IPS-18a (cell line): Measurements from ENCODE around the gene CDH23.

Experiments used
- H3K27ac ChIP-seq: one replicate; pipeline ENCODE4 v1.5.1; 2013; ENCODE audit warnings: low read length
- H3K27me3 ChIP-seq: one replicate; pipeline ENCODE4 v1.6.1; 2013; ENCODE audit warnings: mild to moderate bottlenecking, low read length; ENCODE audit not compliant: control insufficient read depth, insufficient read depth
- H3K36me3 ChIP-seq: one replicate; pipeline ENCODE4 v1.6.1; 2013; ENCODE audit warnings: low read depth, low read length; ENCODE audit not compliant: control insufficient read depth
- H3K4me1 ChIP-seq: one replicate; pipeline ENCODE4 v1.6.1; 2013; ENCODE audit warnings: low read depth, low read length; ENCODE audit not compliant: control insufficient read depth
- H3K4me3 ChIP-seq: one replicate; pipeline ENCODE4 v1.5.1; 2013; ENCODE audit warnings: low read length
- H3K9ac ChIP-seq: one replicate; pipeline ENCODE4 v1.6.1; 2013; ENCODE audit warnings: mild to moderate bottlenecking, low read length, moderate library complexity
- H3K9me3 ChIP-seq: one replicate; pipeline ENCODE4 v1.6.1; 2013; ENCODE audit warnings: low read depth, low read length; ENCODE audit not compliant: control insufficient read depth

CDH23 gene

DNA sequence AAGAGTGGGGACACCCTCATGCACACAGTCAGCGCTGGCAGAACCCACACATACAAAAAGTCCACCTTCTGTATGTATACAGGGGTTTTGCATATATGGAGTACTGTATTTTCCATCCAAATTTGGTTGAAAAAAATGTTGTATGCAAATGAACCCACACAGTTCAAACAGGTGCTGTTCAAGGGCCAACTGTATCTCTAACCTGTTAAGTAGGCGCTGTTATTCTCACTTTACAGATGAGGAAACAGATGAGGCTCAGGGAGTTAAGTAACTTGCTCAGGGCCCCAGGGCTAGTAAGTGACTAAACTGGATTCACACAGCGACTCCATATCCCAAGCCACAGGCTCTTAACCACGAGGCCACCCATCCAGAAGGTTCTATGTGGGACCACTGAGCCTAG is 252.9 kb downstream of the CDH23 start:
- no peaks in the 10 kb centered on the region for H3K9me3 ChIP-seq
- peaks cover 4% of the 10 kb centered on the region for H3K27me3 ChIP-seq
- no peak overlapping the region for H3K4me3 ChIP-seq
- H3K4me1 ChIP-seq: peaks cover 9% of the 10 kb centered on the region
- H3K9ac ChIP-seq: no peak overlapping the region
- H3K36me3 ChIP-seq: no peaks in the 10 kb centered on the region
- H3K27ac ChIP-seq: no peak overlapping the region

- Histone ChIP-seq H3K27ac (no peak overlapping the region), H3K4me1 (peaks cover 13% of the 10 kb centered on the region), H3K36me3 (no peaks in the 10 kb centered on the region), H3K4me3 (no peak overlapping the region), H3K9ac (no peak overlapping the region), H3K9me3 (no peaks in the 10 kb centered on the region), H3K27me3 (peaks cover 11% of the 10 kb centered on the region)
Measured at GRCh38 chr10:71650397-71650796, 253.7 kb downstream of the CDH23 start.

- Histone ChIP-seq H3K36me3 (no peaks in the 10 kb centered on the region), H3K27me3 (peaks cover 22% of the 10 kb centered on the region), H3K4me1 (peaks cover 19% of the 10 kb centered on the region), H3K27ac (no peak overlapping the region), H3K9me3 (no peaks in the 10 kb centered on the region), H3K4me3 (no peak overlapping the region), H3K9ac (no peak overlapping the region)
Measured at GRCh38 chr10:71651428-71651827, 254.7 kb downstream of the CDH23 start.

DNA sequence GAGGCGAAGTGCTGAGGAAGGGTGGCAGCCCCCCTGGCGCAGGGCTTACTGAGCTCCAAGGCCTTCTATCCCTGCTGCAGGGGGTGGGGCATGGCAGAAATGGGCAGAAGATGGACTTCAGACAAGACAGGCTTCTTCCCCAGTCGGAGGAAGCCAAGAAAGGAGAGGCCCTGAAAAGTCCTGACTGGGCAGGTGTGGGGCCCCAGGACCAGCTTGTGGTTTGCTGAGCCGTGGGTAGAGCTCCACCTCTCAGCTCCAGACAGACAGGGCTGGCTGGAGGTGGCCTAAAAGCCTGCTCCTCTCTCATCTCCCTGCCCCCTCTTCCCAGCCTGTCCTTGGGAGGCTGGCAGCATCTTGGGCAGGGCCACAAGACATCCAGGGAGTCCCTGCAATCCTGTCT is 255.2 kb downstream of the CDH23 start:
- Histone ChIP-seq H3K9me3 (no peaks in the 10 kb centered on the region), H3K27ac (no peak overlapping the region), H3K36me3 (no peaks in the 10 kb centered on the region), H3K4me3 (no peak overlapping the region), H3K9ac (no peak overlapping the region), H3K4me1 (peaks cover 24% of the 10 kb centered on the region), H3K27me3 (peaks cover 27% of the 10 kb centered on the region)

- no peak overlapping the region for H3K27ac ChIP-seq
- H3K27me3 ChIP-seq: peaks cover 33% of the 10 kb centered on the region
- no peaks in the 10 kb centered on the region for H3K36me3 ChIP-seq
- no peaks in the 10 kb centered on the region for H3K9me3 ChIP-seq
- H3K4me3 ChIP-seq: no peak overlapping the region
- H3K4me1 ChIP-seq: peaks cover 29% of the 10 kb centered on the region
- H3K9ac ChIP-seq: no peak overlapping the region
Measured at GRCh38 chr10:71653044-71653443, 256.3 kb downstream of the CDH23 start.

GRCh38 chr10:71656220-71656619 is 259.5 kb downstream of the CDH23 start:
- no peaks in the 10 kb centered on the region for H3K36me3 ChIP-seq
- no peak overlapping the region for H3K9ac ChIP-seq
- no peak overlapping the region for H3K27ac ChIP-seq
- peaks cover 49% of the 10 kb centered on the region for H3K27me3 ChIP-seq
- no peaks in the 10 kb centered on the region for H3K9me3 ChIP-seq
- H3K4me1 ChIP-seq: peaks cover 50% of the 10 kb centered on the region
- no peak overlapping the region for H3K4me3 ChIP-seq

DNA sequence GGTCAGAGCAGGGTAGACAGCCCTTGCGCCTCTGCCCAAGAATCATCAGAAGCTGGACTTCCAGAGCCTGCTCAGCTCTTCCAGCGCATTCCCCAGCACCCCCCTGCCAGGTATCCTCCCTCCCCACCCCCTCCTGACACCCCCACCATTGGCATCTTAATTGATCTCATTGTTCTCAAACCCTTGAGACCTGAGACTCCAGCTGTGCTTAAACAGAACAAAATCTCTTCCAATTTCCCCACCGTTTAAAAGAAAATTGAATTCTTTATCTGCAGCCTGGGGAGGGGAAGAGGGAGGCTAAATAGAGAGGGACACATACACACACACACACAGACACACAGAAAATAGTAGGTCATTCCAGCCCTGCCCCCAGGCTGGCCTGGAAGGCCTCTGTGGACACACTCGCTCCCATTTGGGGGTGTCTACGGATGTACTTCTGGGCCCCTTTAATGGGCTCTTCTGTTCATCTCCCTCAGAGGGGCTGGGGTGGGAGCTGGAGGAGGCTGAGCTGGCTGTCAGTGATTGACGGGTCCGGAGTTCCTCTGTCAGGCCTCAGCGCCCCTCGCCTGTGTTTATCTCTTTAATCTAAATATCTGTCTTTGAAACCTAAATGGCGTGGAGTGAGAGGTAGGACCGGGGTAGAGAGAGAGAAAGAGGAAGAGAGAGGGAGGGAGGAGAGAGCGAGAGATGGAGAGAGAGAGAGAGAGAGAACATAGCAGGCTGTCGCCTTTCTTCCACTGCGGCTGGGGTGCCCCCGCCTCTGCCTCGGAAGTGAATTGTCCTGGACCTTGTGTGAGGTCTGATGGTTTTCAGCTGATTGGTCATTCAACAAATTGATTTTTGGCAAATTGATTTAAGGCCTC is 261.1 kb downstream of the CDH23 start:
- H3K9ac ChIP-seq: peak overlapping the region; percentile 22
- peaks cover 49% of the 10 kb centered on the region for H3K27me3 ChIP-seq
- no peaks in the 10 kb centered on the region for H3K9me3 ChIP-seq
- H3K36me3 ChIP-seq: no peaks in the 10 kb centered on the region
- peak overlapping the region; percentile 46 for H3K4me3 ChIP-seq
- peaks cover 50% of the 10 kb centered on the region for H3K4me1 ChIP-seq
- H3K27ac ChIP-seq: no peak overlapping the region

GRCh38 chr10:71658467-71658745 is 261.7 kb downstream of the CDH23 start:
- Histone ChIP-seq H3K4me3 (peak overlapping the region; percentile 46), H3K4me1 (peaks cover 50% of the 10 kb centered on the region), H3K36me3 (no peaks in the 10 kb centered on the region), H3K27me3 (peaks cover 49% of the 10 kb centered on the region), H3K9me3 (no peaks in the 10 kb centered on the region), H3K27ac (no peak overlapping the region), H3K9ac (peak overlapping the region; percentile 18)

- H3K27me3 ChIP-seq: peaks cover 49% of the 10 kb centered on the region
- H3K4me3 ChIP-seq: no peak overlapping the region
- H3K36me3 ChIP-seq: no peaks in the 10 kb centered on the region
- H3K4me1 ChIP-seq: peaks cover 50% of the 10 kb centered on the region
- no peak overlapping the region for H3K27ac ChIP-seq
- H3K9ac ChIP-seq: no peak overlapping the region
- no peaks in the 10 kb centered on the region for H3K9me3 ChIP-seq
Measured at GRCh38 chr10:71659111-71659634, 262.5 kb downstream of the CDH23 start.

DNA sequence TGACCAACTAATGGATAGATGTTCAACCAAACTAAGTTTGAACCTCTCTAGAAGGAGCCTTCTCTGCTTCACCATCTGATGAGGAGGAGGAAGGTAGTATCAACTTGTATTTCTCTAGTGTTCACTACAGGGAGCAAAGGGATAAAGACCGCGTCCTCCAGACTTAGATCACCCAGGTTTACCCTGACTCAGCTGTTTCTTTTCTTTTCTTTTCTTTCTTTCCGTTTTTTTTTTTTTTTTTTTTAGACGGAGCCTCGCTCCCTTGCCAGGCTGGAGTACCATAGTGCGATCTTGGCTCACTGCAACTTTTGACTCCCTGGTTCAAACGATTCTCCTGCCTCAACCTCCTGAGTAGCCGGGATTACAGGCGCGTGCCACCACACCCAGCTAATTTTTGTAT is 263.0 kb downstream of the CDH23 start:
- no peaks in the 10 kb centered on the region for H3K9me3 ChIP-seq
- no peak overlapping the region for H3K27ac ChIP-seq
- H3K4me3 ChIP-seq: no peak overlapping the region
- peaks cover 44% of the 10 kb centered on the region for H3K27me3 ChIP-seq
- H3K36me3 ChIP-seq: no peaks in the 10 kb centered on the region
- no peak overlapping the region for H3K9ac ChIP-seq
- H3K4me1 ChIP-seq: peaks cover 49% of the 10 kb centered on the region

DNA sequence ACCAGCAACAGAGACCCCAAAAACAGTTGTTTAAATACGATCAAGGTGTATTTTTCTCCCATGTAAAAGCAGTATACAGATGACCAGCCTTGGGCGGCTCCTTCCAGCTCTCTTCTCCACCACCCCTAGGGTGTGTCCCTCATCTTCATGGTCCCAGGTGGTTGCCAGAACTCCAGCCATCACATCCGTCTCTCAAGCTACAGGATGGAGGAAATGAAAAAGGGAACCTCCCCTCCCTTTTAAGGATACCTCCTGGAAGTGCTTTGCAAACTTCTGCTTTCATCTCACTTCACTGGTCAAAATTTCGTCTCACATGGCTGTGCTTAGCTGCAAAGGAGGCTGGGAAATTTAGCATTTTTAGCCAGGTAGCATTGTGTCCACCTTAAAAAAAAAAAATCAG is 263.6 kb downstream of the CDH23 start:
- Histone ChIP-seq H3K4me1 (peaks cover 48% of the 10 kb centered on the region), H3K27me3 (peaks cover 38% of the 10 kb centered on the region), H3K9me3 (no peaks in the 10 kb centered on the region), H3K9ac (no peak overlapping the region), H3K27ac (no peak overlapping the region), H3K4me3 (no peak overlapping the region), H3K36me3 (no peaks in the 10 kb centered on the region)

- H3K27ac ChIP-seq: no peak overlapping the region
- peaks cover 51% of the 10 kb centered on the region for H3K4me1 ChIP-seq
- H3K4me3 ChIP-seq: no peak overlapping the region
- peaks cover 30% of the 10 kb centered on the region for H3K27me3 ChIP-seq
- H3K36me3 ChIP-seq: no peaks in the 10 kb centered on the region
- no peaks in the 10 kb centered on the region for H3K9me3 ChIP-seq
- H3K9ac ChIP-seq: no peak overlapping the region
Measured at GRCh38 chr10:71661060-71661622, 264.4 kb downstream of the CDH23 start.
